Right renal pelvis (tissue), 4 donors: ENCODE data around the gene COPS6. TPM values are rescaled to one million over a fixed set of nuclear protein-coding genes. Genes with fewer than 3 reads are reported as not detected.
A peak's percentile ranks its signal among the peaks of the same experiment; 100 is the strongest.

Source experiments
- DNase-seq, 4 donors: peaks; one replicate each; pipeline ENCODE4 v3.0.0-alpha.2; 2013; ENCODE audit warnings: low read depth in 4 of 4, low spot score in 3 of 4, missing footprints in 1 of 4
- polyA plus RNA-seq, 4 donors: library from polyadenylated mRNA; unstranded; fragments of 120-200 nt; gene quantifications; one replicate each; pipeline ENCODE4 v1.2.1, GENCODE V29; 2013; ENCODE audit not compliant: insufficient read length in 4 of 4

The COPS6 gene
- polyA plus RNA-seq, 4 donors, result 127 to 138 (median 134) TPM

DNA sequence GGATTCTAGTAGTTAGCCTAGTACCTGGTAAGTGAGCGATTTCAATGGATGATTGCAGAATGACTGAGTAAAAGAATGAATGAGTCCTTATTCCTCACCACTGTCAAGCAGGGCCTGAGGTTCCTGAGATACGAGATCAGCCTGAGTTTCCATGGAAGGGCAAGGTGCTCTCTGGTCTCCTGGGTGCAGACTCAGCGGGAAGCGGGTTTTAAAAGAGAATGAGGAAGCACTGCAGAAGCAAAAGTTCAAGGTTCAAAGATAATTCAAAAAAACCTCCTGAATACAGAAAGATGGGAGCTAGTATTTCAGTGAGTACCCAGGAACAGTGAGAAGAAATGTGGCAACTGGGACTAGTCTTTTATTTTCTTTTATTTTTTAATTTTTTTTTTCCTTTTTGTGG lies 11.6 kb upstream of the COPS6 start:
- no peak for DNase-seq

DNA sequence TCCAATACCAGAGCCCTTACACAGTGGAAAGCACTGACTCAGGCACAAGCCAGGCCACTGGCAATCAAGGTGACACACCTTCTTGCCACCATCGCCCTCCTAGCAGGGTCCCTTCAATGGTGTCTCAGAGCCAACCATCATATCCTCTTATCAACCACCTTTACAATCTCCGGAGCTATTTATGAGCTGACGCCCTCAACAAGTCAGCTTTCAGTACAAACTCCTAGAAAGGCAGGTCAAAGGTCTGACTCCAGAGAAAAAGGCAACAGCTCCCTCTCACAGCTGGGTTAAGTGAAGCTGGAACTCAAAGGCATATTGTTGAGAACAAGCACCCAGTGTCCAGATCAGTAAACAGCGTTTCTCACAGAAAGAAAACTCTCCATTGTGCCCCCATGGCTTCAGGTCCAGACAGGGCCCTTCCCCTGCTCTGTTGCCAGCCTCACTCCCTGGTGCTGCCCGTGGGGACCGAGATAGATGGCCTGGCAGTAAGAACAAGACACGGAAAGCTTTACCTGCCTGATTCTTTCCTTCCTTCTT lies 9.7 kb upstream of the COPS6 start:
- DNase-seq, result no peak

DNA sequence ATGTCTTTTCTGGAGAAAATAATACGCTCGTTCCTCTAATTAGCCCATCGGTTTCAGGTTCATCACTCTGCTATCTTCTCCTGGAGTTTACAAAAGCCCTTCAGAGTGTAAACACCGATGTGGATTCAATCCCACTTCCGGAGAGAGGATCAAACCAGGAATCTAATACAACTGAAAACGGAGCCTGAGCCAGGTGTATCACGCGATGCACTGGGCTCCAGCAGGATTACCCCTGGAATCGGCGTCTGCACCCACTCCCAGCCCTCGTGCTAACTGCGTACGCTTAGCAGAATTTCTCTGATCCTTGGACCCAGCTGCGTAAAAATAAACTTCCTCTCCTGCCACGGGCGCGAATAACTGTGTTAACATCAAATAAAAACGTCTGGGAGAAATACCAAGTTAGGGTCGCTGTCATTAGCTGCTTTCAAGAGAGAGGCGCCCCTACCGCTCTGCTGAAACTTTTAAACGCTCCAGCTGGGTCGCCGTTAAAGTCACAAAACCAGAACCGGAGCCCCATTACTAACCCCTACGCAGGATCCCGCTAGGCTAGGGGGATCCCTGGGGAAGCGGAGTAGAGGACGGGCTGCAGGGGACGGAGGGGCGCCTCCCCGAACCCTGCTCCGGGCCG lies 7.7 kb upstream of the COPS6 start:
- peak in 1 of 4 donors; percentile 22 for DNase-seq

DNA sequence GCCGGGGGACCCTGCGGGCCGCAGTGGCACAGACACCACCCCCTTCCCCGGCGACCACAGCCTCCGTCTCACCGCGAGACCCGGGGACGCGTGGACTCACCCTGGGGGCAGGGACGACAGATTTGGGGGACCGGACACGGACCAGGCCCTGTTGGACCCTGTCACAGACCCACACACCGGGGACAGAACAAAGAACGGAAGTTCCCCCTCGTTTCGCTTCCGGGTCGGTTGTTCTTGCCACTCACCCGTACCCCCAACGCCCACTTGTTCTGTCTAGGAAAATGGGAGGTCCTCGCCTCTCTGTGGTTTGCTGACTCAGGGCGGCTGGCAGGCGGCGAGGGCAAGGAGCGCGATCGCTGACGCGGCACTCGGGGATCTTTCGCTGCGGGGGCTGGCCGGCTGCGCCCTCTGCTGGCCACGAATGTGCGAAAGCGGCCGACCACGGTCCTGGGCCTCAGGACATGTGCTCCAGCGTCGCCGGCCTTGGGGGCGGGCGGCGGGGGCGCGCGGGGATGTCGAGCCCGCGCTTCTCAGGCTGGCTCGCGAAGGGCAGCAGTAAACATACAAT lies 7.2 kb upstream of the COPS6 start, which contains the start of gene ZNF3:
Gene ZNF3 (minus strand): TSS at position 189 of the 568 bp plus-strand sequence. CDS start 4,366 bp downstream, outside the sequence.
- peak; percentile 96 to 99 (median 98) for DNase-seq

DNA sequence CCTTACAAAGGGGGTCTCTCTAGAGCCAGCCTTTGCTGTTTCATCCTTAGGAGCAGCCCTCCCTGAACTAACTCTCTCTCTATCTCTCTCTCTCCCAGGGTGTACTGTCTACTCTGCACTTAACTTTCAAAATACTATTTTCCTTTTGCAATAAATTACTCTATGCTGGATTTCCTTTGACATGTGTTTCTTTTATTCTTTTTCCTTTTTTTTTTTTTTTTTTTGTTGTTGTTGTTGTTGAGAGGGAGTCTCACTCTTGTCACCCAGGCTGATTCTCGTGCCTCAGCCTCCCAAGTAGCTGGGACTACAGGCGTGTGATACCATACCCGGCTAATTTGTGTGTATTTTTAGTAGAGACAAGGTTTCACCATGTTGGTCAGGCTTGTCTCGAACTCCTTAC lies 5.8 kb upstream of the COPS6 start:
- DNase-seq, result no peak

DNA sequence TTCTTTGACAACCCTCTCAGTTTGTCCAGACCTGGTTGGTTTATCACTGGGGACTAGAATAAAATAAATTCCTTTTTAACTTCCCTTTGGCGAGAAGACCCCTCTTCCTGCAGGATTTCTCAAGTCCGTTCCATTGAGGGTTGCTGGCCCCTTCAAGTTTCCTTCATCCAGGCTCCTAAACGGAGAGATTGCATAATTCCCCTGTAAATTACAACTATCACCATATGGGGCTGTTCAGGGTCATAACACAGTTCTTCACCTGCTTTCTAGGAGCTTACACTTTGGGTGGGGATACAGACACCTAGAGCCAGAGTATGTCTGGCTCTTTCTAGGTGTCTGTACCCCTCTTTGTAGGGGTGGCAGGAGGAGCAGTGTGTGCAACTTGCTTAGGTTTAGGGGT lies 3.3 kb upstream of the COPS6 start:
- DNase-seq, result no peak

DNA sequence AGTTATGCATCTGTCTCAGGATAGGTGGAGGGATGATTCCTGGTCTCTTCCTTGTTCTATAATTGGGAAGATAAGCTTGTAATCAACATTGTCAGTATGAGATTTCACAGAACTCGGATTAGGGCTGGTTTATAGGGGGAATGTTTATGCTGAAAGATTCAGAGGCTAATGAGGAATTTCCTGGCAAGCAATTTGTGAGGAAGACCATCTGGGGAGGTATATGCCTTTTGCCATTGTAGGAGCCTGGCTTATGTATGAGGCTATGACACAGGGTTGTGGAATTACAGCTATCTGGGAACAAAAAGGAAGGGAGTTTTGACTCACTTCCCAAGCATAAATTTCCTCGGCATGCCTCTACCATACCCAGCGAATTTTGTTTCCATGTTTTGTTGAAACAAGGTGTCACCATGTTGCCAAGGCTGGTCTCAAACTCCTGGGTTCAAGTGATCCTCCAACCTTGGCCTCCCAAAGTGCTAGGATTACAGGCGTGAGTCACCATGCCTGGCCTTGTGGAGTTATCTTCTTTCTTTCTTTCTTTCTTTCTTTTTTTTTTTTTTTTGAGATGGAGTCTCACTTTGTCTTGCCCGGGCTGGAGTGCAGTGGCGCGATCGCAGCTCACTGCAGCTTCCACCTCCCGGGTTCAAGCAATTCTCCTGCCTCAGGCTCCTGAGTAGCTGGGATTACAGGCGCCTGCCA lies 1.6 kb upstream of the COPS6 start:
- peak in 2 of 4 donors; percentile 33 to 47 for DNase-seq

DNA sequence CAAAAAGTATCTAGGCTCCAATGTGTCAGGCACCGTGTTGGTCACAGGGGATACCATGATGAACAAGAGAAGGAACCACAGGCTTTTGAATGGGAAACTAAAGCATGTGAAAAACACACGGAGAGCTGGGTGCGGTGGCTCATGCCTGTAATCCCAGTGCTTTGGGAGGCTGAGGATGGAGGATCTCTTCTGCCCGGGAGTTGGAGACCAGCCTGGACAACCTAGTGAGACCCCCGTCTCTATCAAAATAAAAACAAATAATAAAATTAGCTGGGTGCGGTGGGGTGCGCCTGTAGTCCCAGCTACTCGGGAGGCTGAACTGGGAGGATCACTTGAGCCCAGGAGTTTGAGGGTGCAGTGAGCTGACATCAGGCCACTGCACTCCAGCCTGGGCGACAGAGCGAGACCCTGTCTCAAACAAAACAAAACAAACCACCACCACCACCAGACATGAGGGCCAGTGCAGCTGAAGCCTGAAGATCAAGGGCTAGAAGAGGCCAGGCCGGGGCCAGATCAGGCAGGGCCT lies 611 bp upstream of the COPS6 start:
- no peak for DNase-seq

DNA sequence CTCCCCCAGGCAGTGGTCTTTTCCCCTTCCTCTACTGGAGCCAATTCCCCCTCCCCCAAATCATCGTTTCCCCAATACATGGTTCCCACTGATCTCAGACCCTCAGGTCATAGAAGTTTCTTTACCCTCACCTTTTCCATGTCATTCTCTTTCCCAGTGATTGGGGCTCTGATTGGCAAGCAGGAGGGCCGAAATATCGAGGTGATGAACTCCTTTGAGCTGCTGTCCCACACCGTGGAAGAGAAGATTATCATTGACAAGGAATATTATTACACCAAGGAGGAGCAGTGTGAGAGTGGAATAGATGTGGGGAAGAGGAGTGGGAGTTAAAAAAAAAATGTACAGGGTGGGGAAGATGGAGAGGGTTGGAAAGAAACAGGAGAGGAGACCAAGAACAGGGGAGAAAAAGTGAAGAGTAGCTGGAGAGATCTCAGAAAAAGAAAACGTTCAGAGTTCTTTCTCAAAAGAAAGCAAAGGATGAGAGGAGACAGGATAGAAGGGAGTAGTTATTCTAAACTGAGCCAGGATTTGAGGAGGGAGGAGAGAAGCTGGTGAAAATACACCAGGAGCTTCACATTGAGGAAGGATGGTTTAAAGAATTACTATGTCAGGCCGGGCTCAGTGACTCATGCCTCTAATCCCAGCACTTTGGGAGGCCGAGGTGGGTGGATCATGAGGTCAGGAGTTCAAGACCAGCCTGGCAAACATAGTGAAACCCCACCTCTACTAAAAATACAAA lies 858 bp downstream of the COPS6 start:
- DNase-seq, result no peak

DNA sequence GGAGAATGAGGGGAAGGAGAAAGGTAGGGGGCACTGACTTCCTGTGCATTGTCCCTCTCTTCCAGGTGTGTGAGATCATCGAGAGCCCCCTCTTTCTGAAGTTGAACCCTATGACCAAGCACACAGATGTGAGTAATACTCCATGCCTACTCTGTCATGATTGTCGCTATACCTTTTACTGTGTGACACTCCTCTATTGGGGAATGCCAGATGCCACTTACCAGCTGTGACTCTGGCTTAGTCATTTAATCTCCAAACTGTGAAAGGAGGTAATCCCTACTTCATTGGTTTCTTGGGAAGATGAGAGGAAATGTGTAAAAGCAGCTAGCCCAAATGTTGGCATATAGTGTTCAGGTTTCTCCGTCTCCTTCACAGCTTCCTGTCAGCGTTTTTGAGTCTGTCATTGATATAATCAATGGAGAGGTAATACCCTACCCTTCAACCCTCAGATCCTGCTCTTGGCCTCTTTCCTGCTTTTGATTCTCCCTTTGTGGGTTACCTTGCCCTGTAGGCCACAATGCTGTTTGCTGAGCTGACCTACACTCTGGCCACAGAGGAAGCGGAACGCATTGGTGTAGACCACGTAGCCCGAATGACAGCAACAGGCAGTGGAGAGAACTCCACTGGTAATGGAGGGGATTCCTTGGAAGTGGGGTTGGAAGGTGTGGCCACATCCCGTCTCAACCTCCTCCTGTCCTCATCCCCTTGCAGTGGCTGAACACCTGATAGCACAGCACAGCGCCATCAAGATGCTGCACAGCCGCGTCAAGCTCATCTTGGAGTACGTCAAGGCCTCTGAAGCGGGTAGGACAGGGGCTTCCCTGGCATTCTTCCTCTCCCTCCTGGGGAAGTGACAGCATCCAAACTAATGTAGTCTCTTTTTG lies 2.0 kb downstream of the COPS6 start:
- no peak for DNase-seq

DNA sequence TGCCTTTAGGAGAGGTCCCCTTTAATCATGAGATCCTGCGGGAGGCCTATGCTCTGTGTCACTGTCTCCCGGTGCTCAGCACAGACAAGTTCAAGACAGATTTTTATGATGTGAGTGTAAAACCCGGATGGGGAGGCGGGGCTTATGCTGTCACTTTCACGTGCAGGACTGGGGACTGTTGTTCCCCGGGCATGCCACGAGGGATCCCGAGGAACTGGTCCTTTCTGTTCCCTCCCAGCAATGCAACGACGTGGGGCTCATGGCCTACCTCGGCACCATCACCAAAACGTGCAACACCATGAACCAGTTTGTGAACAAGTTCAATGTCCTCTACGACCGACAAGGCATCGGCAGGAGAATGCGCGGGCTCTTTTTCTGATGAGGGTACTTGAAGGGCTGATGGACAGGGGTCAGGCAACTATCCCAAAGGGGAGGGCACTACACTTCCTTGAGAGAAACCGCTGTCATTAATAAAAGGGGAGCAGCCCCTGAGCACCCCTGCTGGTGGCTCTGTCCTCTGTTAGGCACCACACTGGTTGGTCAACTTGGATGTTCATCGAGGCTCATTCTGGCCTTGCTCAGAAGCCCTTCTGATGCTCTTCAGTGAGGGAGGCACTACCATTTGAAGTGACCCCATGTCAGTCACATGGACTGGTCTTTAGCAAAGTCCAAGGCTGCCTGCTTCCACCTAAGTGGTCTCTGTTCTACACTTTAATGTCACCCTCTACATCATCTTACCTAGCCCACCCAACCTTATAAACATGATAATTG lies 2.8 kb downstream of the COPS6 start:
- no peak for DNase-seq

DNA sequence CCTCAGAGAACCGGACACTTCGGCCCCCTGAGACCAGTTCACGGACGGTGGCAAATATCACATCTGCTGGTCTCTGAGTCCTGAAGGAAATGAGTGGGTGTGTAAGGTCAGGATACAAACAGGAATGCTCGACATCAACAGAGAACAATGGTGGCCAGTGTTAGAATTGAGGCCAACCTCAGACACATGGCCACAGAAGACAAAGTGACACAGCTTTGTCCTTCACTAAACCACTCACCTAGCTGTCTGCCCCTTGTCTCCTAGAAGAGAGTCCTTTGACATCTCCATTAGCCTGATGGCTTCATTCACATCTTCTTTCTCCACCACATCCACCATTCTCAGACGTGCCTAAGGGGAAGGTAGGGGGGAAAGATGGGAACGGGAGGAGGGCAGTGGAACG lies 4.3 kb downstream of the COPS6 start:
- no peak for DNase-seq

DNA sequence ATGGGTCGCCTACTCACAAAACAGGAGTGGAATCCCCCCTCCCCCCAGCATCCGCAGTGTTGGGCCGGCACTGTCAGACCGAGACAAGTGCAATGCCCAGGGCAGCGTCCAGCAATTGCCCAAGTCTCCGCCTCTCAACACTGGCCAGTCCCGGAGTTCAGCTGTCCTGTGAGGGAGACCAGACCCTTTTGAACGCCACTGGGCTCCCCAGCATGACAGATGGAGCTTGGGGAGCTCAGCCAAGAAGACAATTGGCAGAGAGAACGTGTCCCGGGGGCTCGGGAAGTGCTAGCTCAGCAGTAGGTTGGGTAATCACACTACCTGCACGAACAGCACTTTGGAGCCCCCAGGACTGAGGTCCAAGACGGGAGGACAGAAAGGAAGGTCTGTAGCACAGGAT lies 4.7 kb downstream of the COPS6 start:
- DNase-seq, result no peak

DNA sequence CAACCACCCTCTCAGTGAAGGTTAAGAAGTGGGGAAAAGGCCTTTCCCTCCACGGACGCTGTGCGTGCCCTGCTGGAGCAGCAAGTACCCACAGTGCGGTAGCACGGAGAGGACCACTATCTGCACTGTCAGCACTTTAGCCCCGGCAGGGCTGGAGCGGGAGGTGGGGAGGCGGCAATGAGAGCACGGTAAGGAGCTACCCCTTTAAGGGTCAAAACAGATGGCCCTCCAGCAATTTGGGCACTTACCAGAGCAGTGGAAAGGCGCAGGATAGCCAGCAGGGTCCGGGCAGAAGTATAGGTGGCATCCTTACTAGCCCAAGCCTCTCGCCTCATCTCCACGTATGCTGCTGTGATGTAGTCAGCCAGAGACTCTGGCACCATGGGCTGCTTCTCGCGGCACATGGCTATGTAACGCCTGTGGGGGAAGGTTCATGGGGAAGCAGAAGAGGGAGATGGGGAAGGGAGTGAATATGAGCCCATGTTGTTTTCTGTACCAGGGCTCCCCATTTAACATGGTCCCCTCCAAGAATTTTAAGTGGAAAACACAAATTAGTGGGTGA lies 5.2 kb downstream of the COPS6 start:
- no peak for DNase-seq

DNA sequence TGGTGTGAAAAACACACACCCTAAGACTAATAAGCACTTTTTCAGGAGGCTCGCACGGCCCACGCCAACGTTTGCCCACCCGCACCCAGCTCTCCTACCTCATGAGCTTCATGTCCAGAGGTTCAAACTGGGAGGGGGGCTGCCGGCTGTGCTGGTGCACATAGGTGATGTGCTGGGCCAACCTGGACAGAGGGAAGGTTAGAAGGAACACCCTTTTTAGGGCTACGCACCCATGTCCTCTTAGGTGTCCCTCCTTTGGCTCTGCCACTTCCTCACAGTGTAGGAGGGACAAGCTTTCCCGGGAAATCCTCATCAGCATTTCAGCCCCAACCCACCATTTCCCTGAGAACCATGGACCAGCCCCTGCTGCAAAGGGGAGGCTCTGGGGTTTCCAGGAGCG lies 6.5 kb downstream of the COPS6 start:
- no peak for DNase-seq

DNA sequence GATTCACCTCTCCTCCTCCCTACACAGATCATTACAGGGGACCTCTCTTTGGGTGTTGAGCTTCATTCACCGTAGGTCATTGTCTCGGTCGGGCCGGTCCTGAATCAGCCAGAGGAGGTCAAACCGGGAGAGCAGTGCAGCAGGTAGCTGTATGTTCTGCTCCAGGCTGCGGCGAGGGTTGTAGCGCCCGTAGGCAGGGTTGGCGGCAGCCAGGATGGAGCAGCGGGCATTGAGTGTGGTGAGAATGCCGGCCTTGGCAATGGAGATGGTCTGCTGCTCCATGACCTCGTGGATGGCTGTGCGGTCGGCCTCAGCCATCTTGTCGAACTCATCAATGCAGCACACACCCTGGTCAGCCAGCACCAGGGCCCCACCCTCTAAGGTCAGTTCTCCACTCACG lies 6.9 kb downstream of the COPS6 start:
- no peak for DNase-seq

DNA sequence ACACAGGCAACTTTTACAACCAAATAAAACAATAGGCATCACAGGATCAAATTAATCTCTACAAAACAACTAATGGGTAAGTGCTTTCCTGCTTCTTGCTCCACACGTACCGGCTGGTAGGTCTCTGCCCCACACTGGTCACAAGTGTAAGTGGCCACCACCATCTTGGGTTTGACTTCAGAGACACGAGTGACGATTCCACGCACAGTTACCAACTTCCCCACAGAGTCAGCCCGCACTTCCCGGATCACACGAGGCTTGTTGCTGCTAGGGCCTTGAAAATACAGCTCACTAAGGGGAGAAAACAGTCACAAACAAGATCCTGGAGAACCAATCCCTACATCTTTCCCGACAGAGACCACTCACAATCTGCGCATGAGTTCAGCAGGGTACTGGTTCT lies 10.1 kb downstream of the COPS6 start:
- no peak for DNase-seq

DNA sequence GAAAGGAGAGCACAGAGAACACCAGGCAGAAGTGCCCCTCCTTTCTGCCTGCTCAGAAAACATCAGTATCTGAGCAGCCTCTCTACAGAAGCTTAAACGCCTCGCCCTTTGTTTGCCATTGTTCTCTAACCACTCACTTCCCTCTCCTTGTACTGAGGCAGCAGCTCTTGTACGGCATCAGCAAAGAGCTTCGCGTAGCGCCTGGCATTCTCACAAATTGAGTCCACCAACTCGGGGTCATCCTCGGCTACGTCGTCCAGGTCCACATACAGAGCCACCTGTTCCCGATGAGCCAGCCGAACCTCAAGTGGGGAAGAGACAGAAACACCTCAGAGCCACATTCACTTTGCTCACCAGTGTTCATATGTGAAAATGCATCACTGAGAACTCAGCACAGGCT lies 10.7 kb downstream of the COPS6 start:
- DNase-seq, result no peak
